ENCODE measurements around the gene PITPNM1. TPM values are rescaled to one million over a fixed set of nuclear protein-coding genes. Genes with fewer than 3 reads are reported as not detected.

PITPNM1 gene
- total and polyA plus RNA-seq, 12 donors: 16.4 to 146 (median 53.3) TPM

- Histone ChIP-seq H3K36me3 (replicated peaks in 1 of 2) (no peaks in the 10 kb centered on the region), H3K4me1 (replicated peaks in 1 of 2) (no peaks in the 10 kb centered on the region), H3K27ac (no peak overlapping the region), H3K9me3 (replicated peaks in 1 of 3) (no peaks in the 10 kb centered on the region), H3K27me3 (no peaks in the 10 kb centered on the region), H3K4me3 (no peak overlapping the region)
- WGBS, 4 donors: 81 to 91% (median 87%) methylated on average over 11 to 16 of the region's 16 CpGs
- intact Hi-C loops (cut with DNase I): no loop called here
- TF ChIP-seq CTCF (IDR thresholded peaks at IDR 0.05) (no peak), POLR2A (IDR thresholded peaks at IDR 0.05) (no peak)
- peak in 1 of 7 donors; percentile 5 for DNase-seq
Measured at GRCh38 chr11:67520856-67521824, 16.0 kb upstream of the PITPNM1 start.

GRCh38 chr11:67519726-67520125 lies 14.6 kb upstream of the PITPNM1 start:
- H3K4me3 ChIP-seq: no peak overlapping the region
- no peaks in the 10 kb centered on the region for H3K4me1 ChIP-seq (replicated peaks in 1 of 2)
- H3K9me3 ChIP-seq (replicated peaks in 1 of 3): no peaks in the 10 kb centered on the region
- DNase-seq: peak in 1 of 7 donors; percentile 13
- H3K36me3 ChIP-seq (replicated peaks in 1 of 2): no peaks in the 10 kb centered on the region
- H3K27me3 ChIP-seq: no peaks in the 10 kb centered on the region
- no peak overlapping the region for H3K27ac ChIP-seq
- intact Hi-C loops (cut with DNase I): no loop called here
- 86 to 90% (median 88%) methylated on average over 14 to 32 of the region's 32 CpGs for WGBS, 4 donors
- TF ChIP-seq CTCF (IDR thresholded peaks at IDR 0.05) (no peak), POLR2A (IDR thresholded peaks at IDR 0.05) (no peak)

GRCh38 chr11:67517784-67518552 lies 12.8 kb upstream of the PITPNM1 start:
- no peaks in the 10 kb centered on the region for H3K36me3 ChIP-seq (replicated peaks in 1 of 2)
- WGBS, 4 donors: 84 to 98% (median 85%) methylated on average over 6 to 10 of the region's 10 CpGs
- intact Hi-C loops (cut with DNase I): no loop called here
- no peaks in the 10 kb centered on the region for H3K4me1 ChIP-seq (replicated peaks in 1 of 2)
- no peaks in the 10 kb centered on the region for H3K27me3 ChIP-seq
- H3K9me3 ChIP-seq (replicated peaks in 1 of 3): no peaks in the 10 kb centered on the region
- no peak for TF ChIP-seq CTCF (IDR thresholded peaks at IDR 0.05)
- no peak for TF ChIP-seq POLR2A (IDR thresholded peaks at IDR 0.05)
- no peak for DNase-seq
- H3K4me3 ChIP-seq: no peak overlapping the region
- no peak overlapping the region for H3K27ac ChIP-seq

- WGBS, 4 donors: 86 to 94% (median 93%) methylated on average over 4 to 9 of the region's 9 CpGs; no CpG with 5 or more reads in 1 of the 4 donors
- DNase-seq: peak in 1 of 7 donors; percentile 7
- intact Hi-C loops (cut with DNase I): no loop called here
Measured at GRCh38 chr11:67516806-67517205, 11.6 kb upstream of the PITPNM1 start.

More at GRCh38 chr11:67516806-67517205, 11.6 kb upstream of the PITPNM1 start:
- no peak for TF ChIP-seq CTCF (IDR thresholded peaks at IDR 0.05)
- TF ChIP-seq POLR2A (IDR thresholded peaks at IDR 0.05): no peak
- Histone ChIP-seq H3K27ac (no peak overlapping the region), H3K9me3 (replicated peaks in 1 of 3) (no peaks in the 10 kb centered on the region), H3K4me3 (no peak overlapping the region), H3K4me1 (replicated peaks in 1 of 2) (no peaks in the 10 kb centered on the region), H3K36me3 (replicated peaks in 1 of 2) (no peaks in the 10 kb centered on the region), H3K27me3 (no peaks in the 10 kb centered on the region)

Measured in adrenal gland (tissue), 12 donors.